NCI-H748 treated with DMSO at 0.1 percent for 48 hours (cell line): ENCODE measurements around the gene OPCML.

Experiments
- DNase-seq: peaks from one replicate; lab custom pipeline; 2025; lab: John Stamatoyannopoulos, UW

The OPCML gene

DNA sequence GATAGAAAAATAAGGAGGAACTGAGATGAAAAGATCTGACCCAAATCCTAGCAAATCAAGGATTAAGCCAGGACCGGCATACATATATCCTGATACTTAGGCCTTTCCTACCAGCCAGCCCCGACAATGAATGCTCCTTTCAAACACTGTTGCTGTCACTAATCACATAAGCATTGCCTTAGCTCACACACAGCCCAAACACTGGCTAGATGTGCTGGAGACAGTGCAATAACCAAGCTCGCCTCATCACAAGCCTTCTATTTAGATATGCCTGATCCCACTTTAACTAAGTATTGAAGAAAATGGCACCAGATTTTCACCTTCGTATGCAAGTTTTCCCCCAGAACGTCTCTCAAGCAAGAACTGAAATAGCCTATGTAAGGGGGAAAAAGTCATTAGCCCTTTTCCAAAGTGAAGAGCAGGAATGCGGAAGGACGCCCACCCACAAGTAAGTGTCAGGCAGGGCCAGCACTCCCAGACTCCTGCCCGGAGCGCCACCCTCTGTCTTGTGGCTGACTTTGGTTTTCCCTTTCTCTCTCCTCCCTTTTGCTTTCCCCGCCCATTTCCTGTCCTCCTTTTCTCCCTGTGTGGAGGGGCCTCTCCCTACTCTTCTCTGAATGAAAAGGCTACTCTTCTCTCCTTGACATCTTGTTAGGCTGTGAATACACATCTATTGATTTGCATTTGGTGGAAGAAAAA is 8.9 kb upstream of the OPCML start:
- DNase-seq, result no peak

GRCh38 chr11:133536198-133536597 is 3.9 kb upstream of the OPCML start:
- no peak for DNase-seq

DNA sequence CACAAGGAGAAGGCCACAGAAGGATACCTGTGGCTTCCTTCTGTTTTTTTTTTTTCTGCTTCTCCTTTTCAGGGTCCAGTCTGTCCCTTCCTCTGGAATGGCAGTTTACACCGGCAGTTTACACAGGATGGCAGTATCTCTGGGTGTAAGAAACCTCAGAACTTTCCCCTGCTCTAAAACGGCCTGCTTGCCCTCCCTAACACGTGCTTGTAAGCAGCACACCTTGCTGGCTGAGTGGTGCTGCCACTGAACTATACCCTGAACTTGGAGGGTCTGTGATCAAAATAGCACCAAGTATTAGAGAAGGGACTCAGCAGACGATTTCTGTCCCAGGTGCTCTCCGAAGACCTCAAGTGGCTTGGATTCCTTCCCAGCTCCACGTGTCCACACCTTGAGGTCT is 904 bp upstream of the OPCML start:
- no peak for DNase-seq

DNA sequence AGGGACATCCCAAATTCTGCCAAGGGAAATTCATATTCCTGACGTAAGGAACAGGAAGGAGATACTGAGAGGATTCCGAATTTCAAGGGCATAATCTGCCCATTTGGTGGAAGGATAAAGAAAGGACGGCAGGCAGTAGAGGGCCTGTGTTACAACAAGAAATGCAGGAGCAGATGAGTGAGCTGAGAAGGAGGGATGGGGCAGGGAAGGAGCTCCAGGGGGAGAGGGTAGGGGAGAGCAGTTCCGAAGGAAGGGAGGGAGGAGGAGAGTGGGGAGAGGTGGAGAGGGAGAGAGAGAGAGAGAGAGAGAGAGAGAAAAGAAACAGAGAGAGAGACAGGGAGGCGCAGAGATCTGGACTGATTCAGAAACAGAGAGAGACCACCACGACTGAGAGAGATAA is 843 bp downstream of the OPCML start:
- no peak for DNase-seq

GRCh38 chr11:133530501-133530835 is 1.8 kb downstream of the OPCML start:
- no peak for DNase-seq

GRCh38 chr11:133529807-133530500 is 2.3 kb downstream of the OPCML start:
- no peak for DNase-seq

- DNase-seq, result no peak
Measured at GRCh38 chr11:133526790-133527189, 5.5 kb downstream of the OPCML start.

DNA sequence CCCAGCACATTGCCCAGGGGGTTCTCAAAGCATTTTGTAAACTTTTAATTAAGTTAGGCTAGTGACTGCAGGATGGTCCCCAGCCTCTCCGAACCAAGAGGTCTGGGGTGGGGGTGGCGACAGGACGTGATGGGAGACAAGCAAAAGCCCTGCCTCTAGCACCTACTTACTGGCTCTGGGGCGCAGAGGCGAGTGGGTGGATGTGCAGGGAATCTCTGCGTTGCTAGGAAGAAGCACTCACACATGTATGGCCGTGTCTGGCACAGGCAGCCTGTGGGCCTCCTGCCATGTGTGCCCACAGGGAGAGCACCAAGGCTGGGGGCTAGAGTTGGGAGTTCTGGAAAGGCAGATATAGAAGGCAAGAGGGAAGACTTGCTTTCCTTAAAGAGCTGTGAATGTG is 6.3 kb downstream of the OPCML start:
- no peak for DNase-seq

DNA sequence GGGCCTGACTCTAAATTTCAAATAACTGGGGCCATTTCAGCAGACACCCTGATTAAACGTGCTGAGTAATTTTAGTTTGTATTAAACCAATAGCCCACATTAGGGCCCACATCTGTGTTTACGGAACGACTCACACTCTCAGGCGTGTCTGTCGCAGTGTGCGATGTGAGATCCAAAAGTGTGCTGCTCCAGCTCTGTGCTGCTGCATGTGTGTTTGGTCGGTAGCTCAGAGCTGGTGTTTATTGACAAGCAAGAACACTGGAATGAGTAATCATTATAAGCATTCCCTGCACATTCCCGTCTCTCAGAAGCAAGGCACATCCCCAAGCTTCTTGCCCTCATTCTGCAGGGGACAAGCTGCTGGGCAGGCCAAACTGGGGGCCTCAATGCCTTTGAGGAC is 7.8 kb downstream of the OPCML start:
- DNase-seq, result peak; percentile 3

DNA sequence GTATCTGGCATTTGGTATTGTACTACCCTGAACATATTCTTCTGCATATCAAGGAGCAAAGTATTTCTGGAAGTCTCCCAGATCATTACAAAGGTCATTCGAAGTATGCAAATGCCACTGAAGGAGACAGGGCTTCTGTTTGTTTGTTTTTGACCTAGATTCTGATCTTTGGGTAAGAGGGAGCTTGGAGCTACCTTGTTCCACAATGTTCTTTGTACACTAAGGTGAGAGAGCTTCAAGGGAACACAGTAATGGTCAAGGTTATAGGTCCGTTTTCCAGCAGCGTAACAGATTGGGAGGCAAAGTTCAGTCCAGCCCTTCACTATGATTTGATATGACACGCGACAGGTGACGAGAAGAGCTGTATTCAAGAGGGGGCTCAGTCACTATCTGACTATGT is 10.0 kb downstream of the OPCML start:
- DNase-seq, result no peak

- DNase-seq, result no peak
Measured at GRCh38 chr11:133521502-133521901, 10.8 kb downstream of the OPCML start.

DNA sequence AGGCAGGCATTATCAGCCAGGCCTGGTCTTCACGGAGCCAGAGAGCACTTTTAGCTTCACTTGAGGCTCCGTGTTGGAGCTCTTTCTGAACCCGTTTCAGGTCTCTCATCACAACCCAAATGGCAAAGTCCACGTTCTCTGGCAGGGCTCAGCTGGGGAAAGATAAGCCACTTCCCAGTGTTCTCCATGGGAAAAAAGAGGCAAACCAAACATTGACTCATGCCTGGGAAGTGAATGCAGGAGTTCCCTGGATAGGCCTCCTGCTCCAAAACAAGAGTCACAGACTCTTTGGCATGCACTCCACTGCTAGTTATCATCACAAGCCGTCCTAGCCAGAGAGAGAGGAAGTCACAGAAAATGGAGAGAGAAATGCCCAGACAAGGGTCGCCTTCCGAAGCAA is 11.6 kb downstream of the OPCML start:
- DNase-seq, result no peak

GRCh38 chr11:133519560-133519959 is 12.7 kb downstream of the OPCML start:
- no peak for DNase-seq

DNA sequence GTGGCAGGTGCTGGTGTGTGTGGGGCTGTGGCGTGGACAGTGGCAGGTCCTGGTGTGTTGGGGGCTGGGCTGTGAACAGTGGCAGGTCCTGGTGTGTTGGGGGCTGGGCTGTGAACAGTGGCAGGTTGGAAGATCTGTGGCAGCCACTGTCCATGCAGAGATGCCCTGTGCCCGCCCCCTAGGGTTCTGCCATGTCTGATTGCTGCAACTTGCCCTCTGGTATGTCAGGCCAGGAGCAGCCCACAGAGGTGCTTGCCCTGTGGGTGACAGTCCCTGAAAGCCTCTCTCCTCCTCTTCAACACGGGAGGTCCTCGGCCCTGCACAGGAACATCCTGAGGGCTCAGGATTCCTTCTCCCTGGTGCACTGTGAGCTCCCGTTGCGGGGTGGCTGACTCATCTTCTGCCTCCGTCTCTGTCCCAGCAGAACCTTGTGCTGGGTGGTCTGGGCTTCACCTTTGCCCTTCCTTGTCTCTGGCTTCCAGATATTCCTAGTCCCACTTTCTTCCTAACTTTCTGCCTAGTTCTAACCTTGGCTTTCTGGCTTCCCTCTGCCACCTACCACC is 13.5 kb downstream of the OPCML start:
- DNase-seq, result no peak

DNA sequence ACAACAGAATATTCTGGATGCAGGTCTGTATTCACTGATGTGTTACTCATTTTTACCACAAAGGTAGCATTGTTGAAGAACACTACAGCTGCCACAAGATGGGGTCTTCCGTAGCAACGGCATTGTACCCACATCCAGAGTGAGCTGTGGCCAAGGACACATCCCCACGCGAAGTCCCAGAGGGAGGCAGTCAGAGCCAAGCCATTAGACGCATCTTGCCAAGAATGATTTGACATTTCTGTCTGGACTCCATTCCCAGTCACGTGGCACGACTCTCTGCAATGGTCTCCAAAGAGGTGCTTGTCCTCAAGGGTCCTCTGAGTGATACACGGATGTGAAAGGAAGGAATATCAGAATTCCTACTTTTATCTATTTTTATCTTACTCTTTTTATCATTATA is 15.5 kb downstream of the OPCML start:
- DNase-seq, result no peak

- peak; percentile 71 for DNase-seq
Measured at GRCh38 chr11:133515107-133515506, 17.2 kb downstream of the OPCML start.

GRCh38 chr11:133509924-133510697 is 22.2 kb downstream of the OPCML start:
- no peak for DNase-seq

- DNase-seq, result no peak
Measured at GRCh38 chr11:133508468-133508867, 23.8 kb downstream of the OPCML start.

DNA sequence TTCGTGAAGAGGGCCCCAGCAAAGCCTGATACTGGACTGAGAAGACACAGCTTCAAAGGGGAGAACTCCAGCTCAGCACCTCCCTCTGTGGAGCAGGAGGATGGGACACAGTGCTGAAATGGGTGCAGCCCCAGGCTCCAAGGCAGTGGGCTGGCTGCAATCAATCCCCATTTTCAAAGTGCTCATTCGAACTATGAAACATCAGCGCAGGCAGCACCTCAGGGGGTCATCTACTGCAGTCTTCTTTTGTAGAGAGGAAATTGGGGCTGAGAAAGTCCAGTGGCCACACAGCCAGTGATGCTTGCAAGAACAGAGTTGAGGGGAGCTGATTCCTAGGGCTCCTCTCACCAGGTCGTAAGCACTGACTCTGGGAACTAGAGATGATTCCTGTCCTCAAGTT is 25.1 kb downstream of the OPCML start:
- no peak for DNase-seq

- no peak for DNase-seq
Measured at GRCh38 chr11:133506551-133507094, 25.7 kb downstream of the OPCML start.

DNA sequence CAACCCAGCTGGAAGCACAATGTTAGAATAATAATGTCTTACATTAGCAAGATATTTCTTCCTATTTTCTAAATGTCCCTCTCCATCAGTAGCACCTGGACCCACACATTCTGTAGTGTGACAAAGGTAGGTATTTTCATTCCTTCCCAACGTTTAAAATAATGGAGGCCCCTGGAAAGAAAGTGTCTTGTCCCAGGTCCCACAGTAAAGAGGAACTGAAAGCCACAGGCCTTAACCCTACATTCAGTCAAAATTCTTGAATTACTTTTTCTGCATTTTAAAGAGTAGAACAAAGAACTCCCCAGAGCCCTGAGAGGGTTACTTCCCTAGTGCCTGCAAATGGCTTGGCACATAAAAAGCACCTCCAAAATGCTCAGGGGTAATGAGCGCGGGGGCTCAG is 26.3 kb downstream of the OPCML start:
- DNase-seq, result no peak

DNA sequence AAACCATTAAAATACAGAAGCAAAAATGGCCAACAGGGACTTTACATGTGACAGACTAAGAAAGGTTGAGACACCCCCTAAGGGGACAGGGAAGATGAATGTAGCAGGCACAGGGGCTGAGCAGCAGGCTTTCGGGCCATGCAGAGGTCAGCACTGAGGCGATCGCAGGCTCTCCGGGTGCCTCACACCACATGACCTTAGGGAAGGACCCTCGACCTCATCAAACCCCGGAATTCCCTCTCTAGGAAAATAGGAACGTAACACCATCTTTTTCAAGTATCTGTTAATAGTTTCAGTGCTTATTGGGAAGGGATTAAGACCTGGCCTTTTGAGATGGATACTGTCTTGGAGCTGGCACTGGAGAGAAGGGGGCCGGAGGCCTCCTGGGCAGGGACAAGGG is 27.4 kb downstream of the OPCML start:
- no peak for DNase-seq

GRCh38 chr11:133503776-133504175 is 28.5 kb downstream of the OPCML start:
- DNase-seq, result no peak
